ENCODE data around the gene CDK5.

Gene CDK5

DNA sequence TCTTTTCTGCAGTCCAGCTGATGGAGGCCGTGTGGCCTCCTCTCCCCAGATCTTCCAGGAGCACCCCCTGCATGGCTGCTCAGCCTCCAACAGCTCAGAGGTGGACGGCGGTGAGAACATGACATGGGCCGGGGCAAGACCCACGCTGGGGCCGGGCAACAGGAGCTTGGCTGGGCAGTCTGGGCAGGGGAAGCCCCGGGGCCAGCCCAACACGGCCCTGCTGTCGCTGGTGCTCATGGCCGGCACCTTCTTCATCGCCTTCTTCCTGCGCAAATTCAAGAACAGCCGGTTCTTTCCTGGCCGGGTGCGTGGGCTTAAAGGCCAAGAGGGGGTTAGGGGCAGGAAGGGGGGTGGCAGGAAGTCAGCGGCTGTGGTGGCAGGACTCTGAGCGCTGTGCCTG is 16.3 kb upstream of the CDK5 start:
- no peak for DNase-seq (ENCODE audit: low read depth in 2 of 2)

DNA sequence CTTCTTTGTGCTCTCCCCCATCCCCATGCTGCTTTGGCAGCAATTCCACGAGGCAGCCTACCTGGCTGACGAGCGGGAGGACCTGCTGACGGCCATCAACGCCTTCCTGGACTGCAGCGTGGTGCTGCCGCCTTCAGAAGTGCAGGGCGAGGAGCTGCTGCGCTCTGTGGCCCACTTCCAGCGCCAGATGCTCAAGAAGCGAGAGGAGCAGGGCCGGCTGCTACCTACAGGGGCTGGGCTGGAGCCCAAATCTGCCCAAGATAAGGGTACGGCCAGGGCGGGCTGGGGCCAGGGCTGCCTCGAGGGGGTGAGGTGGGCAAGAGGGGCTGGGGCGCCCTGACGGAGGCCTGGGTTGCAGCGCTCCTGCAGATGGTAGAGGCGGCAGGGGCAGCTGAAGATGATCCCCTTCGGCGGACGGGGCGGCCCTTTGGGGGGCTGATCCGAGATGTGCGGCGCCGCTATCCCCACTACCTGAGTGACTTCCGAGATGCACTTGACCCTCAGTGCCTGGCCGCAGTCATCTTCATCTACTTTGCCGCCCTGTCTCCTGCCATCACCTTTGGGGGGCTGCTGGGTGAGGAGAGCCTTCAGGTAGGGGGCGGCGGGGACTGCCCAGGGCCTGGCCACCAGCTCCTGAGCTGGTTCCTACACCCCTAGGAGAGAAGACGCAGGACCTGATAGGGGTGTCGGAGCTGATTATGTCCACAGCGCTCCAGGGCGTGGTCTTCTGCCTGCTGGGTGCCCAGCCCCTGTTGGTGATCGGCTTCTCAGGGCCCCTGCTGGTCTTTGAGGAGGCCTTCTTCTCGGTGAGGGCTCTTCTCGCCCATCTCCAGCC is 13.6 kb upstream of the CDK5 start:
- no peak for DNase-seq (ENCODE audit: low read depth in 2 of 2)

DNA sequence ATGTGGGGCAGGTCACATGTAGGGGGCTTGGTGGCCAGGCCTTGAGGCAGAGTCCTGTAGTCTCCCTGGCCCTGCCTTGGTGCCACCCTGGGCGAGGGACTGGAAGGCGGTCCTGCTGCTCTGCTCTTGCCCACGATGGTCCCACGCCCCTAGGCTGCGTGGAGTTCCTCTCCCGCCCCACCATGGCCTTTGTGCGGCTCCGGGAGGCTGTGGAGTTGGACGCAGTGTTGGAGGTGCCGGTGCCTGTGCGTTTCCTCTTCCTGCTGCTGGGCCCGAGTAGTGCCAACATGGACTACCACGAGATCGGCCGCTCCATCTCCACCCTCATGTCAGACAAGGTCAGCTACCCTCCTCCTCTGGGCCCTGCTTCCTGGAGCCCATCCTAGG is 12.9 kb upstream of the CDK5 start:
- DNase-seq (ENCODE audit: low read depth in 2 of 2) = no peak

DNA sequence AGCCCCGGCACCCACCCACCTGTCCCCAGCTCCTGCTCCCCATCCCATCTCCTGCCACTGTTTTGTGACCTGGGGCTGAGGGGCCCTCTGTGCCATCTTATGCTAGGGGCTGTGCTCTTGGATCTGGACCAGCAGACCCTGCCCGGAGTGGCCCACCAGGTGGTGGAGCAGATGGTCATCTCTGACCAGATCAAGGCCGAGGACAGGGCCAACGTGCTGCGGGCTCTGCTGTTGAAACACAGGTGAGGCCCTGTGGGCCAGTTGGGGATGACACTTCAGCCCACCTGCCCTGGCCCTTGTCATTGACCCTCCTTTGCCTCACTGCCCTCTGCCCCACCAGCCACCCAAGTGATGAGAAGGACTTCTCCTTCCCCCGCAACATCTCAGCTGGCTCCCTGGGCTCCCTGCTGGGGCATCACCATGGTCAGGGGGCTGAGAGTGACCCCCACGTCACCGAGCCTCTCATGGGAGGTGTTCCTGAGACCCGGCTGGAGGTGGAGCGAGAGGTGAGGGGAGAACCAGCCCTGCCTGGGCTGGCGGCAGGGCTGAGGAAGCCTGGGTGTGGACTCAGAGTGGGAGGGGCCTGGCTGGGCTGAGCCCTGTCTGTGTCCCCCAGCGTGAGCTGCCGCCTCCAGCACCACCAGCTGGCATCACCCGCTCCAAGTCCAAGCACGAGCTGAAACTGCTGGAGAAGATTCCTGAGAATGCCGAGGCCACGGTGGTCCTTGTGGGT is 12.3 kb upstream of the CDK5 start:
- DNase-seq (ENCODE audit: low read depth in 2 of 2) = no peak

DNA sequence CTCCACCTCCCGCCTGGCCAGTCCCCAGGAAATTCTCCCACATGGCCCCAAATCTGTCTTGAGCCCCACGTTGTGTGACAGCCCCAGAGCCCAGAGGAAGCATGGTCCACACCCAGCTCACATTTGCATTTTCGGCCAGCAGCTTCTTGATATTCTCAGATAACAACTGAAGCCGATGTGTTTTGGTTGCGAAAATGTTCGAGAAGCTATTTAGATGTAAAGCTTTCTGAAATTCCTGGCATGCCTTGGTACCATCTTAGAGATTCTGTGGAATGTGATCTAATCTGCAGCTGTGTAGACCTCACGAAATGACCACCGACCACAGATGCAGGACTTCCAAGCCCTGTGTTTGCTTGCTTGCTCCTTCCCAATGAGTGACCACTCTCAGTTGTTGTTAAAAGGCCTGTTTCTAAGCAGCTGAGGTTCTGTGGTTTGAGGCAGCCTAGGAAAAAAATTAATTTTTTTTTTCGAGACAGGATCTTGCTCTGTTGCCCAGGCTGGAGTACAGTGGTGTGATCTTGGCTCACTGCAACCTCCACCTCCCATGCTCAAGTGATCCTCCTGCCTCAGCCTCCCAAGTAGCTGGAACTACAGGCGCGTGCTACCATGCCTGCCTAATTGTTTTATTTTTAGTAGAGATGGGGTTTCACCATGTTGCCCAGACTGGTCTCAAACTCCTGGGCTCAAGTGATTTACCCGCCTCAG is 10.5 kb upstream of the CDK5 start:
- no peak for DNase-seq (ENCODE audit: low read depth in 2 of 2)

DNA sequence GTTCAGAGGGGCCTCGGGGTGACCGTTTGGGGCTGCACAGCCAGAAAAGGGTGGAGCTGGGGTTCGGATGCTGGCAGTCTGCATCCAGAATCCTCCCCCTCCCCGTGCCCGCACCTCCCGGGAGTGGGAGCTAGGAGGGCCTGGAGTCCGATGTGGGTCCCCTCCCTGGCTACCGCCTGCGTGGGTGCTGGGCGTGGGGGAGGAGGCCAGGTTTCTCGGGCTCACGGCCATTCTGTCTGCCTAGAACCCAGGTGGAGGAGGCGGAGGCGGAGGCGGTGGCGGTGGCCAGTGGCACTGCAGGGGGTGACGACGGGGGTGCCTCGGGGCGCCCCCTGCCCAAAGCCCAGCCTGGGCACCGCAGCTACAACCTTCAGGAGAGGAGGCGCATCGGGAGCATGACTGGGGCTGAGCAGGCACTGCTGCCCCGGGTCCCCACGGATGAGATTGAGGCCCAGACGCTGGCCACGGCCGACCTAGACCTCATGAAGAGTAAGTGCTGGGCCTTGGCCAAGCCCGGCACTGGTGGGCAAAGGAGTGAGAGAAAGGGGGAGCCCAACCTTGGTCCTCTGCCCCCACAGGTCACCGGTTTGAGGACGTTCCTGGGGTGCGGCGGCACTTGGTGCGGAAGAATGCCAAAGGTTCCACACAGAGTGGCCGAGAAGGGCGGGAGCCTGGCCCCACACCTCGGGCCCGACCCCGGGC is 8.7 kb upstream of the CDK5 start:
- DNase-seq (ENCODE audit: low read depth in 2 of 2) = no peak

DNA sequence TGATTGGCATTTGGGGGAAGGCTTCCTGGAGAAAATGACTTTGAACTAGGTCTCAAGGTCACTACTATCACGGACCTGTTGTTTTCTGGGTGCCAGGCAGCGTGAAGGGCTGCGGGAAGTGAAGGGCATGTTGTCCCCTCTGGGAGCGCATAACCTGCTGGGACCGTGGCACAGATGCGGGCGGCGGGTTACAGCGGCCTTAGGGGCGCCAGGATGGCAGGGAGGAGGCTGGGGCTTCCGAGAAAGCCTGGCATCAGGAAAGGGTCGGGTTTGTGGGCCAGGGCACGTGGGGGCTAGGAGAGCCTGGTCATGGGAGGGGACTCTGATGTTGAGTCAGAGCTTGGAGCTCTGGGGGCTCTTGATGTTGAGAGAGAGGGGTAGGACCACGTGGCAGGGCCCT is 7.8 kb upstream of the CDK5 start:
- no peak for DNase-seq (ENCODE audit: low read depth in 2 of 2)

DNA sequence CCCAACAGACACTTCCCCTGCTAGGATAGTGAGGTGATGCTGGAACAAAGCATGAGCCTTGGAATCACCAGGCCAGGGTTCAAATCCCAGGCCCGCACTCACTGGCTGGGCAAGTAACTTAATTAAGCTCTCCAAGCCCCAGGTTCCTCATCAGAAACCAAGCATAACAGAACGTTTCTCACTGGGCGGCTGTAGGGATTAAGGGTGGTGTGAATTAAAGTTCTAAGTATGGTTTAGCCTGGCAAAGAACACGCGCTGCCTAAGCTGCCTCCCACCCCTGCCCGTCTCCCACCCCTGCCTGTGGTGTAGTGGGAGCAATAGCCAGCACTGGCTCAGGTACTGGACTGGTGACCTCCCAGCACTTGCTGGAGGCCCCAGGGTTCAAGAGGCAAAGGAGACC is 7.3 kb upstream of the CDK5 start:
- DNase-seq (ENCODE audit: low read depth in 2 of 2) = no peak

DNA sequence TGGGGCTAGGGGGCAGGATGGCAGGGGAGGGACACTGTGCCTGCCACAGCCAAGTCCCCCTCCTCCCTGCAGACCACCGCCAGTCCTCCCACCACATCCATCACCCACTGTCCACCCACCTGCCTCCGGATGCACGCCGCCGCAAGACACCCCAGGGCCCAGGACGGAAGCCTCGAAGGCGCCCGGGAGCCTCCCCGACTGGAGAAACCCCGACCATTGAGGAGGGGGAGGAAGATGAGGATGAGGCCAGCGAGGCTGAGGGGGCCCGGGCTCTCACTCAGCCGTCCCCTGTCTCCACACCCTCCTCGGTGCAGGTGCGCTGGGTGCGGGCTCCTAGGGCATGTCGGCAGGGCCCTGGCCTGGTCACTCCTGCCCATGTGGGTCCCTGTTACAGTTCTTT is 6.8 kb upstream of the CDK5 start:
- DNase-seq (ENCODE audit: low read depth in 2 of 2) = no peak

DNA sequence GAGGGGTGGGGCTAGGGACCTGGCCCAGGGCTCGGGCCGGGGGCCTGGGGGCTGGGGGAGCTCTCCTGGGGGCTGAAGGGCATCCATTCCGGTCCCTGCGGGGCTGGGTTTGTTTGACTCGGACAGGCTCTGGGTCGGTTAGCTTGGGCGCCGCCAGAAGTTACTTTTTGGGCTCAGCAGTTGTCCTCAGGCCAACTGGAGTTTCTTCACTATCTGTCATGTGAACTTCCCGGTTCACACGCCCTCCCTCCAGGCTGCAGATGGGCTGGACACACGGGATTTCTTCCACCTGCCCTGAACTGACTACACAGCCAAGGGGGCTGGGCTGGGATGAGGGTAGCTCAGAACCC is 5.5 kb upstream of the CDK5 start:
- DNase-seq (ENCODE audit: low read depth in 2 of 2) = no peak

DNA sequence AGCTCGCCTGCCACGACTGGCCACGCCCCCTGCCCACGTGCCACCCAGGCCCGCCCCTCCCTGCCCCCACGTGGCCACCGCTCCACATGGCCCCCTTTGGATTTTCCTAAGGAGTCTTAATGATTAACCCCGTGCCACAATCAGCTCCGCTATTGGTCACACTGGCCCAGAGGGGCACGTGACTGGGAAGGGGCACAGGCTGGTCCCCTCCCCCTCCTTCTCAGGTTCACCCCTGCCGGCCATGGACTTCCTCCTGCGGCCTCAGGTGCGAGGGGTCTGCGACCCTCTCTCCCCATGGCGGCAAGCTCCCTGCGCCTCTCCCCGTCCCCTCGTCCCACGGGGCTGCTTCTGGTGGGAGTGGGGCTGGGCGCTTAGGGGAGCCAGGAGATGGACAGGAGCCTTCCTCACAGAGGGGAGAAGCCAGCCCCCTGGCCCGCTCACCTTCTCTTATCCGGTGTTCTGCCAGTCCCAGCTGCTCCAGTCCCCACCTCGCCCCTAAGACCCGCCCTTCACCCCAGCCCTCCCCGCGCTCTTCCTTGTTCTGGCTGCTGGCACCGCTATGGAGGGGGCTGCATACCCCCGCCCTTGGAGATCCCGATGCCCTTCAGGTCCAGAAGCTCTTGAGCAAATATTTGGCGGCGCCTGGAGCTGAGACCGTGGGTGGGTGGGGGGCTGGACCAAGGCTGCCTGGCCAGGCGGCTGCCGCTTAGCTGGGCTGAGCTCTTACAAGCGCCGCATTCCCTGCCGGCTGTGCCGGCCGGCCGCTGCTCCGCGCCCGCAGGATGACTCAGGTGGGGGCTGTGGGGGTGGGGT is 4.9 kb upstream of the CDK5 start:
- no peak for DNase-seq (ENCODE audit: low read depth in 2 of 2)

DNA sequence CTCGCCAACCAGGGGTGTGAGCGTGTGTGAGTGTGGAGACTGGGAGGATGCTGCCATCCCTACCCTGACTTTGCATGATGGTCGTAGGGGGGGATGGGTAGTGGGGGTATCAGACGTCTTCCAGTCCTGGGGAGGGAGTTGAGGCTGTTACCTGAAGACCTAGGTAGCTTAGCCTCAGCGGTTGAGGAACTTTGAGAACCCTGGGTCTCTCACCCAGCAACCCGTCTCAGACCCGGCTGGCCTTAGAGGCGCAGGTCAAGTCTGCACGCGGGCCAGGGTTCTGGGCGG is 4.4 kb upstream of the CDK5 start:
- no peak for DNase-seq (ENCODE audit: low read depth in 2 of 2)

DNA sequence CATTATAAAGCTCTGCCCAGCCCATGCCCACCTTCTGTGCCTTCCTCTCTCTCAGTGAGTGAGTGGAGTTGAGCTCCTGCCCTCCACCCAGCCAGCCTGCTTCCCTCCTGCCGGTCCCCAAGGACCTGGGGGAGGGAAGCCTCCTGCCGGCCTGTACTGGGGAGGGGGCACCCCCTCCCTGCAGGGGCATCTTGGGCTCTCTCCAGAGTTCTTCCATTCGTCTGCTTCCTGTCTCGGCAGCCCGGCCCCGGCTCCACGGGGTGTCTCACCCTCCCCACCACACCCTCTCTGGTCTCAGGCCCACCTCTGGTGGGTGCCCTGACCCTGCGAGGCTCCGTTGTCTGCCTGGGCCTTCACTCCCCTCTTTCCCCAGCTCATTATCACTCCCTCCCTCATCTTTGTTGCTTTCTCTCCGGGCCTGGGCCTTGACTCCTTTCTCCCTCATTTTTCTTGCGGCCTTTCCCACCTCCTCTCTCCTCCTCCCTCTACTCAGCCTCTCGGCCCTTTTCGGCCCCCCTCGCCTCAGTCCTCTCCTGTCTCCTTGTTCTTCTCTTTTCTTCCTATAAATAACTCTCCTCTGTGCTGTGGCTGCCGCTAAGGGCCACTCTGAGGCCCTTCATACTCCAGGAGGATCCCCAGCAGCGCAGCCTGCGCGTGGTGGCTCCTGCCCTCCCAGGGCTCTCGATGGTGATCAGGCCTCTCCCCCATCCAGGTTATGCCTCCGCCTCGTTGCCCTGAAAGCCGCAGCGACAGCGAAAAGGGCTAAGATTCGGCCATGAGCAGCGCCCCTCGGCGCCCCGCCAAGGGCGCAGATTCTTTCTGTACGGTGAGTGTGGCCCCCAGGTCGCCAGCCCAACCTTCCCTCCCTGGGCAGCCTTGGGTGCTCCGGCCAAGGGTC is 3.8 kb upstream of the CDK5 start:
- no peak for DNase-seq (ENCODE audit: low read depth in 2 of 2)

DNA sequence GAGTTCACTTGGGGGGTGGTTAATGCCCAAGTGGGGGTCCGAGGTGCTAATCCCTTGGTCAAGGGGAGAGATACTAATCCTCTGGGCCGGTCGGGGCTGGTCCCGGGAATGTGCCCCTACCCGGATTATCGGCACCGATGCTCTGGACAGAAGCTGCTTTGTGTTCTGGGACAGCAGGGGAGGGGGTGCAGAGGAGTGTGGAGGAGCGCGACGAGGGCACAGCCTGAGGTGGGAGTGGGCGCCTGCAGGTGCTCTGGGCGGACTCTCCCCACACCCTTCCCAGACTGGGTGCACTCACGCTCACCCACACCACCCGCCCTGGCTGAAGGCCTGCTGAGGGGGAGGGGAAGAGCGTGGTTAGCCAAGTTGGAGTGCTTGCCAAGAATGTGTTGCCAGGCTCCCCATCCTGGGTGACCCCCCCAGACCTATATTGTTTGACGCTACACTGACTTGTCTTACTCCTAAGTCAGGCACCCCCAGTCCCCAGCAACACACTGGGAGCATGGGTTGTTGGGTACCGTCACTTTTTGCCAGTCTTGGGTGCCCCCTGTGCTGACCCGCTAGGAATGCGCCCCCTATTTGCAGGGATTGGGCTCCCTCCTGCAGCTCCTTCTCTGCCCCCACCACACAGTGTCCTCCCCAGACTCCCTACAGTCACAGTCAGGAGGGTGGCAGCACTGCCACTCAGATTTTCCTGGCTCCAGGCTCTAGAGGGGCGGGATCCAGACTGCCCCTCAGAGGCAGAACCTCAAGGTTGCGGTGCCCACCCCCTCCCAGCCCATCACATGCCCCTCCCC is 2.9 kb upstream of the CDK5 start:
- no peak for DNase-seq (ENCODE audit: low read depth in 2 of 2)

DNA sequence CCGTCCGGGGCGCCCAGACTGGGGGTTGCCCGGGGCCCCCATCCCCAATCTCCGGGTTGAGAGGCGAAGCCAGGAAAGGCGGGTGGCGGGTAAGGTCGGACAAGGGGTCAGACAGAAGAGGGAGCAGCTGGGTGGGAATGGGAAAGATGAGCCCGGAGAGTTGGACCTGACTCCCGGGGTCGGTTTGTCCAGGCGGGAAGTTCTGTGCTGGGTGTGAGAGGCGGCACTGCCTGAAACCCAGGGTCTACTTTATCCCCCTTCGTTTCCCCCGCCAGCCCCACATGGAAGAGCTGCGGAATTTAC is 2.4 kb upstream of the CDK5 start:
- no peak for DNase-seq (ENCODE audit: low read depth in 2 of 2)

DNA sequence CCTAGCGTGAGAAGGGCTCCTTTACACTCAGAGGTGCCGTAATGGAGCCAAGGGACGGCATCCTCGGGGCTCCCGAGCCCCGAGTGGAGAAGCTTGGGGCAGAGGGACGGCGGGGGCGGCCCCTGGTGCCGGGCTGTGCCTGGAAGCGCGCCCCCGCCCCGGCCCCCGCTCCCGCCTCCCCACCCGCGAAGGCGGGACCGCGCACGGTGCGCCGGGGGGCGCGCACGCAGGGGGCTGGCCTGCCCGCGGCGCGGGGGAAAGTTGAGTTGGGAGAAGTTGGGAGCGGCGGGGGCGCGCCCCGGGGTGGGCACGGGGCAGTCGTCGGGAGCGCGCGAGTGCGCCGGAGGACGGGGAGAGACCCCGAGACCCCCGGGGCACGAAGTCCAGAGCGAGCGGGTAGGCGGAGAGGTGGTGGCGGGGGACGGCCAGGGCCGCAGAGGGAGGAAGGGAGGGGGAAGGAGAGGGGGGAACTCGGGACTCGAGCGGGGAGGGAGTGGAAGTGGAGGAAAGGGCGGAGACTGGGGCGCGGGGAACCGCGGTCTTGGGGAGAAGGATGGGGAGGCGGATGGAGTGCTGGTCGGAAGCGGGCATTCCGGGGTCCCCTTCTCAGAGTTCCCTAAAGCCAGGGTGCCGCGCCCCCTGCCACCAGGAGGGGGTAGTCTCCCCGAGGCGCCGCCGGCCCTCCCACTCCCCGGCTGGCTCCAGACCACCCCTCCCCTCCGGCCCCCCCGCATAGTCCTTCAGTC is 1.8 kb upstream of the CDK5 start, which contains the start of gene SLC4A2:
Gene SLC4A2, plus strand, starts transcription at position 223 of the 746 bp plus-strand sequence. CDS start 2,399 bp downstream, outside the sequence.
- peak; percentile 49 to 52 for DNase-seq (ENCODE audit: low read depth in 2 of 2)

DNA sequence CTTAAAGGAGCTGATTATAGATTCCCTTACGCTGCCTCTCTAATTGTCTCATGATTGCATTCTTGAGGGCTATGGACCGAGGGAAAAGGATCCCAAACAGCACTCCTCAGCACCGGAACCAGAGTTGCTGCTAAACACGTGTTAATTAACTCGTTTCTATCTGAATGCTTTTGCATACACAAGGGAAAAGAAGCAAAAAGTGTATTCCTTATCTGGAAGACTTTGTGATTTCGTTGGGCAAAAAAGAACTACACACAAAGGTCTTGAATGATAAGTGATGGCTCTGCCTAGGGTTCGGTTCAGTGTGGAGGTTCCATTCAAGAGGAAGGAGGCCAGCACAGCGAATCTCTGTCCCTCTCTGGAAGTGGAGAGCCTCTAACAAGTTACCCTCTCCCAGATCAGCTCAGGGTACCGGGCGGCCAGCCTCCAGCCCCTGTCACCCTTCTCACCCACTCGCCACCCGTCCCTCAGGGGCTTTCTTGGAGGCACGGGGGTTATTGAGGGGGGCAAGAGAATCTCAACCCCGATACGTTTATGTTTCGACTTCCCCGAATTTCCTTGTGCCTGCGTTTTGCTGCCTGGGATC is 1.2 kb upstream of the CDK5 start:
- DNase-seq (ENCODE audit: low read depth in 2 of 2) = no peak

DNA sequence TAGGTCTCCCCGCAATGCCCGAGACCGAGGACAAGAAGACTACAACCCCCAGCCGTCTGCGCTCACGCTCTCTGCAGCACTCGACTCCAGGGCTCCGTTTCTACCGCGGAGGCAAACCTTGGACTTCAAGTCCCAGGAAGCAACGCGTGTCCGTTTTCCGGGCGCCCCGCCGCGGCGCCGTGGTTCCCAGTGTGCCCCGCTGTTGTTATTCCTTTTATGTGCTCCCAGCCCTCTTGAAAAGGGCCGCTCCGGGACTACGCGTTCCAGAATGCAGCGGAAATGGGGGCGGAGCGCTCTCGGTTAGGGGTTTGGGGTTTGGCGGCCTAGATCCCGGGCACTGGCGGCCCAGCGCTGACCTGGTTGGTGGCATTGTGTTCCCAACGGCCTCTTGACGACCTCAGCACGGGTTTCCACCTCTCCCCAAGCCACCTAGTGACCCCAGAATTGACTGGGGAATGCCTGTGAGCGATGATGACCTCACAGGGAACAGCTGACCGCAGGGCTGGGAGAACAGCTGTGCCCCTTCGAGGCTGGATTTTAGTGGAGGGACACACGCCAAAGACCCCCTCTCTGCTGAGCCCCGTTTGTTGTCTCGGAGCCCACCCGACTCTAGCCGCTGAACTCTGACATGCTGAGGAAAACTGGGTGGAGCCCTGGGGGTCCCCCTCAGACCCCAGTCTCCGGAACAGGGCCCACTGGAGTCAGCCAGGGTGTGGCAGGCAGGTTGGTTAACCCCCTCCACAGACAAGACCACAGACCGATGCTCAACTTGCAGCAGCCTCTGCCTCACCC is 488 bp upstream of the CDK5 start:
- peak; percentile 88 to 92 for DNase-seq (ENCODE audit: low read depth in 2 of 2)
